ENCODE data around the gene SOX12. TPM values are rescaled to one million over a fixed set of nuclear protein-coding genes. Genes with fewer than 3 reads are reported as not detected.
A peak's percentile ranks its signal among the peaks of the same experiment; 100 is the strongest.

Gene SOX12
- total RNA-seq, 1 experiment from 2014 or later: 40.4 TPM

DNA sequence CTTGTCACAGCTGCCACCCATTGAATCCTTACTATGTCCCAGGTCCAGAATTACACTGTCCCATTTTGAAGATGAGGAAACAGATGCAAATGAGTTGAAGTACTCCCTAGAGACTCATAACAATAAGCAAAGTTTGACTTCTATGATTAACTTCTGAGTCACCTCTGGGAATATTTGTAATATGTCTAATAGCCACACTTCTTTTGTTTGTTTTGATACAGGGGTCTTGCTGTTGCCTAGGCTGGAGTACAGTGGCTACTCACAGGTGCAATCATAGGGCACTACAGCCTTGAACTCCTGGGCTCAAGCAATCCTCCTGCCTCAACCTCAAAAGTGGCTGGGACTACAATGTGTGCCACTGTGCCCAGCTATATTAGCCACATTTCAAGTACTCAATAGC is 11.4 kb upstream of the SOX12 start:
- Histone ChIP-seq H3K4me3 (replicated peaks in 1 of 2; ENCODE audit: low read depth in 1 of 2, low read length in 2 of 2) (no peak overlapping the region), H3K36me3 (ENCODE audit: control insufficient read depth in 1 of 2, insufficient read depth in 2 of 2, low read length in 2 of 2) (no peaks in the 10 kb centered on the region), H3K4me2 (ENCODE audit: low read length) (peak overlapping the region; percentile 19; the same call in 1 of the 2 replicates), H3K4me1 (ENCODE audit: control insufficient read depth in 1 of 2, insufficient read depth in 2 of 2, low read length in 2 of 2) (peaks cover 0 to 8% of the 10 kb centered on the region in 2 experiments; a peak in 2 of 4 replicates), H3K9me3 (ENCODE audit: control insufficient read depth in 1 of 2, insufficient read depth in 1 of 2, low read depth in 1 of 2, low read length in 2 of 2) (no peaks in the 10 kb centered on the region), H3K9ac (ENCODE audit: low read length) (no peak overlapping the region), H3K27ac (ENCODE audit: low read depth, low read length) (no peak overlapping the region), H4K20me1 (ENCODE audit: insufficient read depth) (no peaks in the 10 kb centered on the region), H3K27me3 (ENCODE audit: insufficient read depth, low read length) (no peaks in the 10 kb centered on the region), H3K79me2 (ENCODE audit: insufficient read depth, low read length) (no peaks in the 10 kb centered on the region), H2AFZ (ENCODE audit: low read depth, low read length, poor library complexity, severe bottlenecking) (no peak overlapping the region), H3K9me2 (ENCODE audit: insufficient read depth) (no peaks in the 10 kb centered on the region)
- no peak for DNase-seq (ENCODE audit: low read depth, low spot score)
- ATAC-seq: no peak
- ChIA-PET CTCF (no interaction called here), RAD21 (ENCODE audit: low non-redundant PET in 1 of 2, low total read pairs in 2 of 2, uncharacterized antibody in 2 of 2, unreplicated experiment in 2 of 2) (no interaction called here), POLR2A (no interaction called here)
- no peak for TF ChIP-seq SIN3A (IDR thresholded peaks at IDR 0.05; ENCODE audit: low read depth)
- TF ChIP-seq, protein P1, sequence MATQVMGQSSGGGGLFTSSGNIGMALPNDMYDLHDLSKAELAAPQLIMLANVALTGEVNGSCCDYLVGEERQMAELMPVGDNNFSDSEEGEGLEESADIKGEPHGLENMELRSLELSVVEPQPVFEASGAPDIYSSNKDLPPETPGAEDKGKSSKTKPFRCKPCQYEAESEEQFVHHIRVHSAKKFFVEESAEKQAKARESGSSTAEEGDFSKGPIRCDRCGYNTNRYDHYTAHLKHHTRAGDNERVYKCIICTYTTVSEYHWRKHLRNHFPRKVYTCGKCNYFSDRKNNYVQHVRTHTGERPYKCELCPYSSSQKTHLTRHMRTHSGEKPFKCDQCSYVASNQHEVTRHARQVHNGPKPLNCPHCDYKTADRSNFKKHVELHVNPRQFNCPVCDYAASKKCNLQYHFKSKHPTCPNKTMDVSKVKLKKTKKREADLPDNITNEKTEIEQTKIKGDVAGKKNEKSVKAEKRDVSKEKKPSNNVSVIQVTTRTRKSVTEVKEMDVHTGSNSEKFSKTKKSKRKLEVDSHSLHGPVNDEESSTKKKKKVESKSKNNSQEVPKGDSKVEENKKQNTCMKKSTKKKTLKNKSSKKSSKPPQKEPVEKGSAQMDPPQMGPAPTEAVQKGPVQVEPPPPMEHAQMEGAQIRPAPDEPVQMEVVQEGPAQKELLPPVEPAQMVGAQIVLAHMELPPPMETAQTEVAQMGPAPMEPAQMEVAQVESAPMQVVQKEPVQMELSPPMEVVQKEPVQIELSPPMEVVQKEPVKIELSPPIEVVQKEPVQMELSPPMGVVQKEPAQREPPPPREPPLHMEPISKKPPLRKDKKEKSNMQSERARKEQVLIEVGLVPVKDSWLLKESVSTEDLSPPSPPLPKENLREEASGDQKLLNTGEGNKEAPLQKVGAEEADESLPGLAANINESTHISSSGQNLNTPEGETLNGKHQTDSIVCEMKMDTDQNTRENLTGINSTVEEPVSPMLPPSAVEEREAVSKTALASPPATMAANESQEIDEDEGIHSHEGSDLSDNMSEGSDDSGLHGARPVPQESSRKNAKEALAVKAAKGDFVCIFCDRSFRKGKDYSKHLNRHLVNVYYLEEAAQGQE (IDR thresholded peaks at IDR 0.05; ENCODE audit: low read depth): no peak
- no peak for TF ChIP-seq CEBPB (IDR thresholded peaks at IDR 0.05; ENCODE audit: low read depth)
- TF ChIP-seq SRF (IDR thresholded peaks at IDR 0.05; ENCODE audit: low read depth): no peak
- 0 out of 2 replicates have a peak, but pooled peaks have one; percentile 18 for TF ChIP-seq JUND (IDR thresholded peaks at IDR 0.05)
- no peak for TF ChIP-seq POLR2AphosphoS5 (IDR thresholded peaks at IDR 0.05; ENCODE audit: low read depth, low read length)
- no peak for TF ChIP-seq YY1 (IDR thresholded peaks at IDR 0.05; ENCODE audit: extremely low read depth, insufficient replicate concordance, low read depth, low read length)
- TF ChIP-seq, protein P2, sequence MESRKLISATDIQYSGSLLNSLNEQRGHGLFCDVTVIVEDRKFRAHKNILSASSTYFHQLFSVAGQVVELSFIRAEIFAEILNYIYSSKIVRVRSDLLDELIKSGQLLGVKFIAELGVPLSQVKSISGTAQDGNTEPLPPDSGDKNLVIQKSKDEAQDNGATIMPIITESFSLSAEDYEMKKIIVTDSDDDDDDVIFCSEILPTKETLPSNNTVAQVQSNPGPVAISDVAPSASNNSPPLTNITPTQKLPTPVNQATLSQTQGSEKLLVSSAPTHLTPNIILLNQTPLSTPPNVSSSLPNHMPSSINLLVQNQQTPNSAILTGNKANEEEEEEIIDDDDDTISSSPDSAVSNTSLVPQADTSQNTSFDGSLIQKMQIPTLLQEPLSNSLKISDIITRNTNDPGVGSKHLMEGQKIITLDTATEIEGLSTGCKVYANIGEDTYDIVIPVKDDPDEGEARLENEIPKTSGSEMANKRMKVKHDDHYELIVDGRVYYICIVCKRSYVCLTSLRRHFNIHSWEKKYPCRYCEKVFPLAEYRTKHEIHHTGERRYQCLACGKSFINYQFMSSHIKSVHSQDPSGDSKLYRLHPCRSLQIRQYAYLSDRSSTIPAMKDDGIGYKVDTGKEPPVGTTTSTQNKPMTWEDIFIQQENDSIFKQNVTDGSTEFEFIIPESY (IDR thresholded peaks at IDR 0.05; ENCODE audit: extremely low read depth, insufficient replicate concordance, low read length): no peak
- TF ChIP-seq ZNF274 (IDR thresholded peaks at IDR 0.05; ENCODE audit: low read depth, low read length): no peak
- TF ChIP-seq, protein P3, sequence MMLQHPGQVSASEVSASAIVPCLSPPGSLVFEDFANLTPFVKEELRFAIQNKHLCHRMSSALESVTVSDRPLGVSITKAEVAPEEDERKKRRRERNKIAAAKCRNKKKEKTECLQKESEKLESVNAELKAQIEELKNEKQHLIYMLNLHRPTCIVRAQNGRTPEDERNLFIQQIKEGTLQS (IDR thresholded peaks at IDR 0.05): no peak
- no peak for TF ChIP-seq ZFX (IDR thresholded peaks at IDR 0.05)
- no peak for TF ChIP-seq EGR1 (IDR thresholded peaks at IDR 0.05; ENCODE audit: low read depth)
- TF ChIP-seq, protein P4, sequence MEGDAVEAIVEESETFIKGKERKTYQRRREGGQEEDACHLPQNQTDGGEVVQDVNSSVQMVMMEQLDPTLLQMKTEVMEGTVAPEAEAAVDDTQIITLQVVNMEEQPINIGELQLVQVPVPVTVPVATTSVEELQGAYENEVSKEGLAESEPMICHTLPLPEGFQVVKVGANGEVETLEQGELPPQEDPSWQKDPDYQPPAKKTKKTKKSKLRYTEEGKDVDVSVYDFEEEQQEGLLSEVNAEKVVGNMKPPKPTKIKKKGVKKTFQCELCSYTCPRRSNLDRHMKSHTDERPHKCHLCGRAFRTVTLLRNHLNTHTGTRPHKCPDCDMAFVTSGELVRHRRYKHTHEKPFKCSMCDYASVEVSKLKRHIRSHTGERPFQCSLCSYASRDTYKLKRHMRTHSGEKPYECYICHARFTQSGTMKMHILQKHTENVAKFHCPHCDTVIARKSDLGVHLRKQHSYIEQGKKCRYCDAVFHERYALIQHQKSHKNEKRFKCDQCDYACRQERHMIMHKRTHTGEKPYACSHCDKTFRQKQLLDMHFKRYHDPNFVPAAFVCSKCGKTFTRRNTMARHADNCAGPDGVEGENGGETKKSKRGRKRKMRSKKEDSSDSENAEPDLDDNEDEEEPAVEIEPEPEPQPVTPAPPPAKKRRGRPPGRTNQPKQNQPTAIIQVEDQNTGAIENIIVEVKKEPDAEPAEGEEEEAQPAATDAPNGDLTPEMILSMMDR (IDR thresholded peaks at IDR 0.05 in 2 of 3, conservative IDR thresholded peaks at IDR 0.05 in 1 of 3; ENCODE audit: borderline replicate concordance in 1 of 3, insufficient read depth in 1 of 3, low read depth in 2 of 3, low read length in 2 of 3): no peak
- no peak for TF ChIP-seq EZH2 (IDR thresholded peaks at IDR 0.05)
- peak; percentile 46; the same call in 1 of the 2 replicates for TF ChIP-seq FOSL1 (IDR thresholded peaks at IDR 0.05; ENCODE audit: low read depth)
- intact Hi-C loops (cut with micrococcal nuclease): no loop called here
- BruUV-seq (replicated peaks): no TSS peak

Measured in HCT116 (cell line).